GM21576 (cell line): Measurements from ENCODE around the gene ADCY1.
"Not testable (repeated sequence)": the region's sequence is repeated elsewhere in the genome, so short reads cannot be mapped to it uniquely, and the experiment has no call there.

ENCODE experiments used
- ATAC-seq: cut with Tn5 transposase; IDR thresholded peaks from one replicate; pipeline ENCODE4 v1.9.1; 2021; ENCODE audit warnings: mild to moderate bottlenecking, moderate library complexity; ENCODE audit not compliant: unreplicated experiment

ADCY1 gene

GRCh38 chr7:45726883-45727282 is 152.7 kb downstream of the ADCY1 start:
- ATAC-seq = no peak

- not testable (repeated sequence) for ATAC-seq
These were observed 157.7 kb downstream of the ADCY1 start for GRCh38 chr7:45731692-45732443.

- ATAC-seq = not testable (repeated sequence)
These were observed 164.8 kb downstream of the ADCY1 start for GRCh38 chr7:45738920-45739319.

- ATAC-seq = not testable (repeated sequence)
These were observed 166.4 kb downstream of the ADCY1 start for GRCh38 chr7:45740573-45740972.

GRCh38 chr7:45748976-45749375 is 174.8 kb downstream of the ADCY1 start:
- ATAC-seq = not testable (repeated sequence)

DNA sequence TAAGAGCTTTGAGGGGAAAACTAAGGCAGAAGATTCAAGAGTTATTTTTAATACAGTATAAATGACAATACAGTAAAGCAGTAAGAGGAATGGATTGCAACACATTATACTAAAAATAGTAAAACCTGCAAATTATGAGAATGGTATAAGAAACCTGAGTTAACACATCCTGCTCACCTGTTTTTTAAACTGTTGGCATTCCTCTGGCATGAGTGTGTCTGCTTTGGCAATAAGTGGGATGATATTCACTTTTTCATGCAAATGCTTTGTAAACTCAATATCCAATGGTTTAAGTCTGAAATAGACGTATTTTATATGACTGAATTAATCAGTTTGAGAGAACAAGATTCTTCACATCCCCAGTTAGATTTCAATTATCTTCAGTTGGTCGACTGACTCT is 177.2 kb downstream of the ADCY1 start:
- not testable (repeated sequence) for ATAC-seq

- ATAC-seq = not testable (repeated sequence)
These were observed 182.2 kb downstream of the ADCY1 start for GRCh38 chr7:45756333-45756732.

GRCh38 chr7:45756757-45757156 is 182.6 kb downstream of the ADCY1 start:
- ATAC-seq = not testable (repeated sequence)

GRCh38 chr7:45759464-45759863 is 185.3 kb downstream of the ADCY1 start:
- not testable (repeated sequence) for ATAC-seq

DNA sequence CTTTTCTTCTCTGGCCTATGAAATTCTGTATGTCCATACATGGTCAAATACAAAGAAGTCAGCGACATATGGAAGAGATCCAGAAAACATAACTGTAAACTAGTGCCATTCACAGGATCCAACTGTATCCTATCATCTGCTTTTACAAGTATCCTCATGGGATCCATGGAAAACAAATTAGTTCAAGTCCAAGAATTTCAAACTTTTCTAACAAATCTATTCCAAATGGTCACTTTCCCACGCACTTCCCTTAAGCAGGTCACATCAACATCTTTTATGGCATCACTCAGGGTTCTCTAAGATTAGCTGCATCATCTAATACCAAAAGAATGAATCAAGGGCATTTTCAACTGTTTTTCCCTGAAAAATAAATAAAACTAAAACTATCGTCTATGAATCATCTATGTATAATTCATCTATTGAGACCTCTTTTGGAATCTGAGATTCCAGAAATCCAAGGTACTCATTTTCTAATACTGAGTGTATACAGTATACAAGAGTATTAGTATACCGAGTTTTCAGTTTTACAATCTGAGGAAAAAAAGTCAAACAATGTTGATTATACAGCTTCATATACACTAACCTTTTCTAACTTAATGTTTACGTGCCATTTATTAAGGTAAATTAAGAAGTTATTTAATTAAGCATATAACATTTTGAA is 187.5 kb downstream of the ADCY1 start:
- ATAC-seq = not testable (repeated sequence)

DNA sequence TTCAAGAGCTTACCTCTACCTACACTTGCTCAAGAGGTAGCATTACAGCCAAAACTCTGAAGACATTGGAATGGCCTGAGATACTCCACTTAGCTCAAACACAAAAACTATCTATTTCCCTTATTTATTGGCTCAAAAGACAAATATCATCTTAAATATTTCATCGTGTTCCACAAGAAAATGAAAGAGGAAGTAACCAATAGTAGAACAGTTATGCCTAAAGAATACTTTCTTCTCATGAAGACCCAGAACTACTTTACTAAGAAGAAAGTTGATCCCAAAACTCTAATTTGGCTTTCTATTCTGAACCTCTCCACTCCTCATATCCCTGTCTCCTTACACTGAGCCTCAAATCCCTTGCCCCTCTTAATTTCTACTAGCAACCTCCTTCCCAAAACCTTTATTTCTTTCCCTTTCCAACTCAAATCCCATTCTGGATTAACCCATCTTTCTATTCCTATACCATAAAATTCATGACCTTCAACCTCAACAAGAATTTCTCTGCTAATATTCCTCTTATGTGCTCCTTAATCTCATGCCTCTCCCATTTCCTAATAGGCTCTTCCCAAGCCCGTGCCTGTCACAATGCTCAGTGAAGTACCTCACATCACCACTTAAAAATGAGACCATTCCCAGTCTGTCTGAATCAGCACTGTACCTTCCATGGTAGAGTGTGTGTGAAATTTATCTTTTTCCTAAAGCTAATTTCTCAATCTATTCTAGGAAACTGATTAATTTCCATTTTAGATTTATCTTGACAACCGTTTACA is 188.2 kb downstream of the ADCY1 start:
- not testable (repeated sequence) for ATAC-seq

DNA sequence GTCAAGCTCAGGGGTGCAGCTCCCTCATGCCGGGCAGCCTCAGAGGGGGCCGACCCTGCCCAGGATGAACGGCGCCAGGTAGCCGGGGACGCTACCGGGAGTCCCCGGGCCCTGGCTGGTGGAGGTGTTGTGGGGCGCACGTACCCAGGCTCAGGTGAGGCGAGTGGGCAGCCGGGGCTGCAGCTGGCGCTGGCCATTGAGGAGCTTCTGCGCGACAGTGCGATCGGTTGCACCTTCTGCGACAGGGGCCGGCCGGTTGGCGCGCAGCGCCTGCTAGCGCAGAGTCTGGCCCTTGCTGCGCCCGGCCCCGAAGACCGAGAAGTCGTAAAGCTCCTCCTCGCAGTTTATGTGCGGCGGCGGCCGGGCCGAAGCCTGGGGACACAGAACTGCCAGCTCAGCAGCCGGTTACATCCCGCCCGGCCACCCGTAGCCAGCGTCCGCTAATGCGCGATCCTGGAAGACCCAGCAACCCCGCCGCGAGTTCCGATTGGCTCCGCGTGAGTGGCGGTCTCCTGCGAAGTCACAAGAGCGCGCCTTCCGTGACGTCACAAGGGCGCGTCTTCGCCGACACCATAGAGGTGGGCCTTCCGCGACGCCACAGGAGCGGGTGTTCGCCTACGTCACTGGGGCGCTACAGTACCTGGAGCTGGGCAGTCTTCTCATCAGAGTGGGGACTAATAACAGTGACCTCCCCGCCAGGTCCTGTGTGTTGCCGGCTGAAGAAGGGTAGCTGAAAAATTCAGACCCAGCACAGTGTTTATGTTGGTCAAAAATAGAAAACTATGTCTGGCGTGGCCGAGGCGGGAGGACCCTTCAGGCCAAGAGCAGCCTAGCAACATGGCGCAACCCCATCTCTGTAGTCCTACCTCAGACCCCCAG is 194.6 kb downstream of the ADCY1 start:
- peak; percentile 100 for ATAC-seq

DNA sequence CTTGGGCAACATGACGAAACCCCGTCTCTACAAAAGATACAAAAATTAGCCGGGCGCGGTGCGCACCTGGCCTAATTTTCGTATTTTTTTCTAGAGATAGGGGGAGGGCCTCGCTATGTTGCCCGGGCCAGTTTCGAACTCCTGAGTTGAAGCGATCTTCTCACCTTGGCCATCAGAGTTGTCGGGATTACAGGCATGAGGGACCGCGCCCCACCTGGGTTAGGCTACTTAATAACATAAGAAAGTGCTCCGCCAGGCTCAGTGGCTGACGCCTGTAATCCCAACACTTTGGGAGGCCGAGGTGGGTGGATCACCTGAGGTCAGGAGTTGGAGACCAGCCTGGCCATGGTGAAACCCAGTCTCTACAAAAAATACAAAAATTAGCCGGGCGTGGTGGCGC is 195.5 kb downstream of the ADCY1 start:
- not testable (repeated sequence) for ATAC-seq
